Muscle of leg (tissue), 11 donors: Measurements from ENCODE around the gene VSIG8. TPM values are rescaled to one million over a fixed set of nuclear protein-coding genes. Genes with fewer than 3 reads are reported as not detected.

ENCODE experiments used
- DNase-seq: peaks from one replicate; pipeline ENCODE4 v3.0.0; 2013
- H3K27ac ChIP-seq: one replicate; pipeline ENCODE4 v1.5.1; 2013; ENCODE audit warnings: mild to moderate bottlenecking, low read length, control low read depth
- H3K27me3 ChIP-seq: one replicate; pipeline ENCODE4 v1.6.1; 2013; ENCODE audit warnings: low read length; ENCODE audit not compliant: control insufficient read depth, insufficient read depth
- H3K36me3 ChIP-seq: one replicate; pipeline ENCODE4 v1.6.1; 2013; ENCODE audit warnings: low read length; ENCODE audit not compliant: control insufficient read depth, insufficient read depth
- H3K4me1 ChIP-seq: one replicate; pipeline ENCODE4 v1.6.1; 2013; ENCODE audit warnings: low read length; ENCODE audit not compliant: control insufficient read depth, insufficient read depth
- H3K4me3 ChIP-seq: one replicate; pipeline ENCODE4 v1.5.1; 2013; ENCODE audit warnings: low read length, control low read depth
- H3K9me3 ChIP-seq: replicated peaks from 2 replicates; pipeline ENCODE4 v1.6.1; 2013; ENCODE audit warnings: low read depth, low read length; ENCODE audit not compliant: control insufficient read depth
- WGBS: methylation state at CpG from one replicate; pipeline ENCODE4 v1.1.5; 2013; ENCODE audit warnings: missing lambda C conversion rate; ENCODE audit not compliant: insufficient coverage; 5-methylcytosine and 5-hydroxymethylcytosine counted together
- polyA plus RNA-seq, 8 donors: library from polyadenylated mRNA; unstranded; fragments of 120-200 nt; gene quantifications; one replicate each; pipeline versions ENCODE4 v1.2.1 to v1.2.3, GENCODE V29; 2013; ENCODE audit warnings: inconsistent platforms in 1 of 8, low replicate concordance in 1 of 8; ENCODE audit not compliant: insufficient read length in 8 of 8, insufficient read depth in 1 of 8
- total RNA-seq: library from RNA; stranded (reverse); fragments of 120-200 nt; gene quantifications from one replicate; pipeline ENCODE4 v1.2.4, GENCODE V29; 2013

Gene VSIG8
- total and polyA plus RNA-seq, 9 donors: not detected

DNA sequence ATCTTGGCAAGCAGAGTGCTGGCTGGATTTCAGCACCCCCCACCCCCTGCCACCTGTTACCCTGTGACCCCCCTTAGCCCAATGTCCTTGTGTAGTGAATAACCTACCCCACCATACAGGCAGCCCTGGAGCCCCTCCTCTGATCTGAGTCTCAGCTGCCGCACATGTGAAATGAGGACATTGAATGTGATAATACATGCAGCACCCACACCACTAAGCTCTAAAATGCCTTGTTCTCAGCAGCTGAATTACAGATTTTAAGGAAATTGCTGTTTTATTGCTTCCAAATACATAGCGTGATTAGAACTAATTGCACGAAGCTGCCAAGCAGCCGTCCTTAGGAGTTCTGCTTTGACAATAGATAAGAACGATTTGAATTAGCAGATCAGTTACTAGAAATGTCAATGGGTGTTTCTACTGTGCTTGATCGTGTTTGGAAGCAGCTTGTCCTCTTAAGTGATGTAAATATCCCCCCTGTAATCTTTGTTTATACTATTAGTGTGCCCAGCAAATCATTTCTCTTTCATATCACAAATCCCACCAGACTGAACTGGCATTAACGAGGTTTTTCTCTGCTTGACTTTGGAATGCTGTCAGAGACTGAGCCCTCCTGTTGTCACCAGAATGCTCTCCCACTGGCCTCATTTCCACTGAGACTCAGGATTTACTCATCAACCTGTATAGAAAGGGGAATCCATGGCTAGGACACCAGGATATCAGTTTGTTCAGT is 30.9 kb downstream of the VSIG8 start:
- DNase-seq: peak; percentile 18
- Histone ChIP-seq H3K27ac (no peak overlapping the region), H3K27me3 (peaks cover 2% of the 10 kb centered on the region), H3K4me1 (peaks cover 33% of the 10 kb centered on the region), H3K4me3 (no peak overlapping the region), H3K36me3 (no peaks in the 10 kb centered on the region), H3K9me3 (no peaks in the 10 kb centered on the region)
- 21% methylated on average over 4 of the region's 7 CpGs for WGBS

- no peaks in the 10 kb centered on the region for H3K36me3 ChIP-seq
- peaks cover 2% of the 10 kb centered on the region for H3K27me3 ChIP-seq
- no peaks in the 10 kb centered on the region for H3K9me3 ChIP-seq
- DNase-seq: no peak
- no peak overlapping the region for H3K4me3 ChIP-seq
- H3K4me1 ChIP-seq: peaks cover 33% of the 10 kb centered on the region
- H3K27ac ChIP-seq: no peak overlapping the region
- 90% methylated on average over 8 of the region's 8 CpGs for WGBS
Measured at GRCh38 chr1:159830722-159831121, 31.7 kb downstream of the VSIG8 start.

DNA sequence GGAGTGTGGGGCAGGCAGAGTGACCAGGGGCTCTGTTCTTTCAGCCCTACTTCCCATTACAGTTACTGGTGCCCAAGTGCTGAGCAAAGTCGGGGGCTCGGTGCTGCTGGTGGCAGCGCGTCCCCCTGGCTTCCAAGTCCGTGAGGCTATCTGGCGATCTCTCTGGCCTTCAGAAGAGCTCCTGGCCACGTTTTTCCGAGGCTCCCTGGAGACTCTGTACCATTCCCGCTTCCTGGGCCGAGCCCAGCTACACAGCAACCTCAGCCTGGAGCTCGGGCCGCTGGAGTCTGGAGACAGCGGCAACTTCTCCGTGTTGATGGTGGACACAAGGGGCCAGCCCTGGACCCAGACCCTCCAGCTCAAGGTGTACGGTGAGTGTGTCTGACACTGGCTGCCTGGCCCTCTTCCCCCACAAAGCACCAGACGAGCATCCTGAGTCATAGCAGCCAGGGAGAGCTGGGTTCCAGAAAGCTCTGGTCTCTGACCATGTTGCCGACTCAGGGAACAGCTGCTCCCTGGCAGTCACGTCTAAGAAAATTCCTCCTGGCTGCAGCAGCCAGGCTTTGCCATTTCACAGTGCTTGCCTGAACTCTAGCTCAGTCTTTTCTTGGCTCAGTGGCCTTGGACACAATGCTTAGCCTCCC is 32.5 kb downstream of the VSIG8 start:
- H3K4me1 ChIP-seq: peaks cover 33% of the 10 kb centered on the region
- peak; percentile 81 for DNase-seq
- no peaks in the 10 kb centered on the region for H3K36me3 ChIP-seq
- peak overlapping the region; percentile 24 for H3K27ac ChIP-seq
- no peaks in the 10 kb centered on the region for H3K9me3 ChIP-seq
- 72% methylated on average over 17 of the region's 18 CpGs for WGBS
- H3K27me3 ChIP-seq: peaks cover 2% of the 10 kb centered on the region
- no peak overlapping the region for H3K4me3 ChIP-seq

DNA sequence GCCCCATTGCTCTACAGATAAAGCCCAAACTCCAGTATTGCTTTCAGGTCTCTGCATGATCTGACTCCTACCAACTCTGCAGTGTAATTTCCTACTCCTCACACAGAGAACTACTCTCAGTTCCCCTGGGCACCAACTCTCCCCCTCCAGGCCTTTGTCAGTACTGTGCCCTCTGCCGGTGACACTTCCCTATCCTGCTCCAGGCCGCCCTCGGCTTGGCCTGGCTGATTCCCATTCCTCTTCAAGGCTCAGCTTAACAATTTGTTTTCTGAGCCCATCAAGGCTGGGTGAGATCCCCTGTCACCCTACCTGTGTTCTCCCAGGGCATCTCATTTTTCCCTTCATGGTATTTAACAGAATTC is 33.2 kb downstream of the VSIG8 start:
- DNase-seq: peak; percentile 52
- WGBS: 43% methylated on average over 2 of the region's 3 CpGs
- Histone ChIP-seq H3K4me1 (peaks cover 33% of the 10 kb centered on the region), H3K4me3 (no peak overlapping the region), H3K27me3 (peaks cover 4% of the 10 kb centered on the region), H3K36me3 (no peaks in the 10 kb centered on the region), H3K9me3 (no peaks in the 10 kb centered on the region), H3K27ac (no peak overlapping the region)

- Histone ChIP-seq H3K9me3 (no peaks in the 10 kb centered on the region), H3K36me3 (no peaks in the 10 kb centered on the region), H3K27ac (no peak overlapping the region), H3K27me3 (peaks cover 5% of the 10 kb centered on the region), H3K4me1 (peaks cover 33% of the 10 kb centered on the region), H3K4me3 (no peak overlapping the region)
- no peak for DNase-seq
- 87% methylated on average over 8 of the region's 11 CpGs for WGBS
Measured at GRCh38 chr1:159828581-159829272, 33.7 kb downstream of the VSIG8 start.

GRCh38 chr1:159828176-159828575 is 34.3 kb downstream of the VSIG8 start:
- H3K4me1 ChIP-seq: peaks cover 38% of the 10 kb centered on the region
- no peaks in the 10 kb centered on the region for H3K36me3 ChIP-seq
- H3K27ac ChIP-seq: no peak overlapping the region
- no peaks in the 10 kb centered on the region for H3K9me3 ChIP-seq
- H3K27me3 ChIP-seq: peaks cover 4% of the 10 kb centered on the region
- WGBS: 65% methylated on average over 3 of the region's 3 CpGs
- H3K4me3 ChIP-seq: no peak overlapping the region
- DNase-seq: no peak

- H3K4me3 ChIP-seq: no peak overlapping the region
- no CpG with 5 or more reads among the region's 3 CpGs for WGBS
Measured at GRCh38 chr1:159827549-159827948, 34.9 kb downstream of the VSIG8 start.

GRCh38 chr1:159827102-159827490 is 35.4 kb downstream of the VSIG8 start:
- peaks cover 41% of the 10 kb centered on the region for H3K4me1 ChIP-seq
- 80% methylated on average over 6 of the region's 6 CpGs for WGBS
- H3K27me3 ChIP-seq: peaks cover 13% of the 10 kb centered on the region
- no peak overlapping the region for H3K27ac ChIP-seq
- no peaks in the 10 kb centered on the region for H3K36me3 ChIP-seq
- DNase-seq: no peak
- H3K9me3 ChIP-seq: no peaks in the 10 kb centered on the region
- no peak overlapping the region for H3K4me3 ChIP-seq

More at GRCh38 chr1:159827549-159827948, 34.9 kb downstream of the VSIG8 start:
- H3K9me3 ChIP-seq: no peaks in the 10 kb centered on the region
- peaks cover 38% of the 10 kb centered on the region for H3K4me1 ChIP-seq
- peaks cover 10% of the 10 kb centered on the region for H3K27me3 ChIP-seq
- no peak overlapping the region for H3K27ac ChIP-seq
- H3K36me3 ChIP-seq: no peaks in the 10 kb centered on the region
- DNase-seq: no peak

GRCh38 chr1:159826441-159827101 is 35.9 kb downstream of the VSIG8 start, which contains the start of gene SLAMF8:
Gene SLAMF8 (plus strand): TSS chr1:159826873. CDS start chr1:159826899, 26 bp downstream.
- WGBS: 72% methylated on average over 6 of the region's 11 CpGs
- no peak within 1 kb of the TSS for H3K27ac ChIP-seq
- H3K27me3 ChIP-seq: peaks cover 13% of the 10 kb centered on the region
- H3K36me3 ChIP-seq: no peaks in the 10 kb centered on the region
- peaks cover 37% of the 10 kb centered on the region for H3K4me1 ChIP-seq
- peak; percentile 57 for DNase-seq
- H3K9me3 ChIP-seq: no peaks in the 10 kb centered on the region
- H3K4me3 ChIP-seq: no peak within 1 kb of the TSS

DNA sequence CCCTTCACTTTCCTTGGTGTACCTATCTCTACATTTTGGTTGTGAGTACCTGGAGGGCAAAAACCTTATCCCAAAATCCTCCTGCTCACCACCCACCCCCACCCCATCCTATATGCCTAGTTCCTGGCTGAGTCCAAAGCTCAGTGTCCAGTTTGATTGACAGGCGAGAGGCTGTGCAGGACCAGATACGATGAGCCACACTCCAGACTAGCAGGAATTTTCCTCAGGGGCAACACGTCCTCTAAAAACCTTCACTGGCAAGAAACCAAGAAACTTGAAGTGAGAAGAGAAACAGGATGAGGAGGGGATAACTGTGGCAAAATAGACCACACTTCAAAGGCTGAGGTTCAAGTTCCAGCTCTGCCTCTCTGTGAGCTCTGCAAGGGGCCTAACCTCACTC is 36.9 kb downstream of the VSIG8 start:
- Histone ChIP-seq H3K27me3 (peaks cover 16% of the 10 kb centered on the region), H3K4me1 (peaks cover 27% of the 10 kb centered on the region), H3K9me3 (no peaks in the 10 kb centered on the region), H3K4me3 (no peak overlapping the region), H3K36me3 (no peaks in the 10 kb centered on the region), H3K27ac (no peak overlapping the region)
- no CpG with 5 or more reads among the region's 3 CpGs for WGBS
- DNase-seq: no peak
